ENCODE measurements around the gene RELN.

RELN gene

GRCh38 chr7:103613655-103614642, 375.5 kb downstream of the RELN start:
- DNase-seq: no peak

DNA sequence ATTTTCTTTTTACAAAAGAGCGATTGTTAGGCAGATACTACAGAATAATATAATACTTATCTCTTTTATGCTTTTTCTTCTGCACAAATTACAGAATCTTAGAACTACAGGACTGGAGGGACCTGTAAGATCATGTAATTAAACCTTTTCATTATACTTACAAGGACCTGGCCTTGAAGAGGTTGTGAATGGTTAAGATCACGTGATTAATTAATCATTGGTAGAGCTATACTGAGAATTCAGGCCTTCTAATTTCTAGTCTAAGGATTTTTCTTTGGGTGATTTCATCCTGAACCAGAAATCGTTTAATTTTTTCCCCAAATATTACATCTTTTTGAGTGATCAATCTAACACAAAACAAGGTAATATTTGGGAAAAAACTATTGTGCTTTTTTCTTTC, 379.7 kb downstream of the RELN start:
- no peak for DNase-seq

GRCh38 chr7:103605640-103606039, 383.8 kb downstream of the RELN start:
- DNase-seq: no peak

DNA sequence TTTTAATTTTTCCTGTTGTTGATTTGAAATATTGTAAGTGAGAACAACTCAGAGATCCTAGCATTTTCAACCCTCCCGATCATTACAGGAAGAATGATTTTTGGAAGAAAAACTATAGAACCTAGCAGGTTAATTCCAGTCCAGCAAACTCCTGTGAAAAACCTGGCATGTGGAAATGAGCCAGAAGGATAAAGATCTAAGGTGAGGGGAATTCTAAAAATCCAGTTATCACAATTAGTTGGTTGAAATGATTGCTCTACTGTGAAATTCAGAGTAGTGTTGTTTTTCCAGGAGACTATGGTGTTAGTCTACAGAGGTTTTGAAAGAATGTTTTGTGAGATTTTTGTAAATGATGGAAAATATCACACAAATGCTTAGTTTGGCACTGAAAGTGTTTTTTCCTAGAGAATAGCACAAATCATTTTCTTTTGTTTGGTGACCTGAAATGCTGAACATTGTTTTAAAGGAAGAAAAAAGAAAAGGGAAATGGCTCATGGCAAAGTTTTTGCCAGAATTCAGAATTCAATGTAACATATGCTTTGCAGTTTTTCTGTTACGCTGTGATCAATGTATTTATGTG, 391.0 kb downstream of the RELN start:
- DNase-seq: no peak

- DNase-seq: no peak
Measured at GRCh38 chr7:103597606-103598005, 391.9 kb downstream of the RELN start.

DNA sequence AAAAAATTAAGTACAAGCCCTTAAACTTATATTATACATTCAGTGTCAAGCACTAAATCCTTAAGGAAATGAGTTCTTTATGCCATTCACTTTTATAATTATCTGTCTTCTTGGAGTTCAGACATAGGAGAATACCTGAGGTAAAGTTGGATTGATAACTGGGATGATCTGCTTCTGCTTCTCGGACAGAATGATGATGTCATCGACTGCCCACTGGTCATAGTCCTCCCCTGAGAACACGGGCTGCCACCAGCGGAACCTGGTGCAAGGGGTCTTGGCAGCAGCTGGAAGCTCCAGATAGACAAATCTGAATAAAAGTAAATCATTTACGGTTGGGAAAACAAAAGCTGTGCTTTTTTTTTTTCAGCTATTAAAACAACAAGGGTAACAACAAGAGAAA, 395.3 kb downstream of the RELN start:
- no peak for DNase-seq

DNA sequence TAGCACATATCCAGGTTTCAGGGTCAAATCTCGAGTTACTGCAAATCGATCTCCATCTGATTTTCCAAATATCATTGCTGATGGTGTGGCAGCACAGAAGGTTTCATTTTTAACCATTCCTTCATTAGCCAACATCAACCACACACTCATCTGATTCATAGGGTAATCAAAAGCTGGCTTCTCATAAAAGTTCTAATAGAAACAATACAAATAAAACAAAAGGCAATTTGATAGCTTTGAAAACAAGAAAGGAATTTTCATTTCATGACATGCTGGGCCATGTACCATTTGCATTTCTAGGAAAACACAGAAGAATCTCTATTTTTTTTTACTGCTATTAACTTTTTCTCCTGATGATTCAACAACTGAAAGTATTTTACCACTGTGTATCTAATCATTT, 395.8 kb downstream of the RELN start:
- no peak for DNase-seq

- no peak for DNase-seq
Measured at GRCh38 chr7:103592844-103593243, 396.6 kb downstream of the RELN start.

GRCh38 chr7:103592187-103592586, 397.3 kb downstream of the RELN start:
- no peak for DNase-seq

DNA sequence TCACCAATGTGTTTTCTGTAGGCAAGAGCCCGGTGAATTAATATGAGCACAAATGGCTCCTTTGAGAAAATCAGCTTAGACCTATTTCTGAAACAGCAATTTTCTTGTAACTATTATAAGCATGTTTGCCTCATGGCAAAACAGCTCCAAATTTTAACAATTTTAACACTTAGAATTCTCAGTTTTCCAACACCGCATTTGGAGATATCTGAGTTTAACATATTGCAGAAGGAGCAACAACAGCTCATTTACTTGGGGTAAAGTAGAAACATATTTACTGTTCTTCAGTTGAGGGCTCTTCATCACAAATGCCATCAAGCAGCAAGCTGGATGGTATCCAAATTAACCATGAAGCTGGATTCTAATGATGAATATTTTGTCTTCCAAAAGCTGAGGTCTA, 409.4 kb downstream of the RELN start:
- DNase-seq: no peak

DNA sequence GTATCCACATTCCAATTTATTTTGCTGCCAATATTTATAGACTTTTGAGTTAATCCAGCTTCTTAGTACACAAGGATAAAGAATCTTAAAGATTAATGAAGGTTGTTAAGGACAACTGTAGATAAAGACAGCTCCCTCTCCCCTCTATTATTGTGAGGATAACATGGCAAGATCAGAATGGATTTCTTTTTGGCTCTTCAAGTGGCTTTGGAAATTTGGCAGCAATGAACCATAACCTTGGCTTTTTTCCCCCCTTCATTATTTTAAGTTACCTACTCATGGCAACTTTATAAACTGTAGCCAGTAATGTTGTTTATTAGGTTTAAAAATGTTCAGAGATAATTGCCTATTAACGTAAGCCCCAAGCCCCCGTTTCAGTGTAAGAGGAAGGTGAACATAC, 412.4 kb downstream of the RELN start:
- DNase-seq: no peak

DNA sequence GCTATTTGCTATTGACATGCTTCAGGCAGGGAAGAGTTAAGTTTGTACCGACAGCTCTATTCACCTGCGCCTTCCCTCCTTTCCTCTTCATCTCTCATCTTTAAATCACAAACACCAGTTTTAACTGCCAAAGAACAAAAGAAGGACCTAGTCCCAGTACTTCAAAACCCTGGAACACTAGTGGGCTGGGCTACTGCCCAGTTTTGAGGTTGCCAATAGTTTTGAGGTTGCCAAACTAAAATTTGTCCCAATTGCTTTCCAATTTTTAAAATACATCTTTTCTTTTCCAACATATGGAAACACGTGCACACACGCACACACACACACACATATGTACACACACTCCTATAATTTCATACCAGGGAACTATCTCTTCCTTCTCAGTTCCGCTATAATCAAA, 412.8 kb downstream of the RELN start:
- no peak for DNase-seq

GRCh38 chr7:103574576-103574975, 414.9 kb downstream of the RELN start:
- DNase-seq: no peak

- no peak for DNase-seq
Measured at GRCh38 chr7:103573479-103574058, 415.9 kb downstream of the RELN start.

DNA sequence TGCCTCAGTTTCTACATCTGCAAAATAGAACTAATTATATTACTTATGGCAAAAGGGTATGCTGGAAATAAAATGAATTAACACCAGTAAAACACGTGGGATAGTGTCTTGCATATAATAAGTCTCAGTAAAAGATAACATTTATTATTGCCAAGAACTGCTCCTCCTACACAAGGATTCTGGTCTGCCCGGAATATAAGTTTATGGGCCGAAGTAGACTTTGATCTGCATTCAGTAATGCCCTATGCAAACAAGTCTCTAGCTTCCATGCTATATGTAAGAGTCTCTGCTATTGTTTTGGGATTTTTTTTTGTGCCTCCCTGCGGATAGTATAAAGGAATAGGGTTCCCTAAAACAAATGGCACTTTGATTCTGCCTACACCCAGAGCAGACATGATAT, 417.9 kb downstream of the RELN start:
- DNase-seq: no peak

DNA sequence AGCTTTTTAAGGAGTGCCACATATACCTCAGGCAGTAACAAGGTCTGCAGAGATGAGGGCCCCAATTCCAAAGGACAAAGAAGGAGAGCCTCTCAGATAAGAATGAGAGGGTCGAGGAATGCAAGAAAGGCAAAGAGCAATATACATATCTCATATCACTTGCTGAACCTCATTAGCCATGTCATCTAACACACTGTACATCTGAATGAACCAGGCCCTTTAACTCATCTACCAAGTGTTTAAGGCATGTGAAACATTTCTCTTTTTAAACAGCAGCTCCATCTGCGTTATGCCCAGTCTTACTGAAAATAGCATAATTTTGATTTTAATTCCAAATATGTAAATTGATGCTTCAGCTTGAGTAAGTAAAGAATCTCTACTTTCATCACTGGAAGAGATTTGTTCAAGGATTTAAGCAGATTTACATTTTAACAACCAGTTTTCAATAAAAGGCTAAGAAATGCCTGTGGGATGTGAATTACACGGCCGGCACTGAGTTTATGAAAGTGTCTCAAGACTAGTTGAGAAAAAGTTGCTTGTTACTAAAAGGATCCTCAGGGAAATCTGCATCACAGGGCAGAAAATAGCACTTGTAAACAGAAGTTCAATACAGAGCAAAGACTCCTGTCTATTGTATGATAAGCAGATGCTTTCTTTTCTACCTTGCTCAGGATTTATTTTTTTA, 419.7 kb downstream of the RELN start:
- DNase-seq: no peak

DNA sequence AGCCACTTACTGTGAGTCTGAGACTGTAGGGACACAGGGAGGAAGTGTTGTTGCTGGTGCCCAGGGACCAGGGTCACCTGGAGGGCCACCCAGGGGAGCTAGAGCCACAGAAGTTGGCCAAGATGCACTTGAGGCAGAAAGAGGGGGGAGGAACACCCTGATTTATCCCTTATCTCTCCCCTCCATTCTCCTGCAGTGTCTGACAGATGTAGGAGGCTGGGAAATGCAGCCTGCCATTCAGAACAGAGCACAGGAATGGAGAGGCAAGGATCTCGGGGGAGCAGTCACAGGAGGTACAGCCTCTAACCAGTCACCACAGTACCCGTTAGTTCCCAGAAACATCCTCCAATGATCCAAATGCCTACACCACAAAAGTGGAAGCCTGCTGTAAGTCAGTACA, 425.0 kb downstream of the RELN start:
- no peak for DNase-seq

GRCh38 chr7:103560136-103560535, 429.3 kb downstream of the RELN start:
- DNase-seq: no peak

DNA sequence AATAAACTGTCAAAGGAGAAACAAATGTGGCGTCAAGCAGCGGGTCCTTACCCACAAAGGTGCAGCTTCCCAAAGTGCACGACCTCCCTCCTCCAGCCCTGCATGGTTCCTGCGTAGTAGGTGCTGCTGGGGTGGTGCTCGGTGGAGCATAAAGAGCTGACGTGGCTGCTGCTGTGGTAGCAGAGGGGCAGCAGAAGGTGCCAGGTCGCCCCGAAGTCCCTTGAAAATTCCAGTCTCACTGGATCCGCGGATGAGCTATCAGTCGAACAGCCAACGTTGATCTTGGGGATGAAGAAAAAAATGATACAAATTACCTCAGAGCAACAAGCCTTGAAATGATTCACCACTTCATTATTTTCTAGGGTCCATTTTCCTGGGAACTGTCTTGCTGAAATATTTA, 438.4 kb downstream of the RELN start:
- no peak for DNase-seq

DNA sequence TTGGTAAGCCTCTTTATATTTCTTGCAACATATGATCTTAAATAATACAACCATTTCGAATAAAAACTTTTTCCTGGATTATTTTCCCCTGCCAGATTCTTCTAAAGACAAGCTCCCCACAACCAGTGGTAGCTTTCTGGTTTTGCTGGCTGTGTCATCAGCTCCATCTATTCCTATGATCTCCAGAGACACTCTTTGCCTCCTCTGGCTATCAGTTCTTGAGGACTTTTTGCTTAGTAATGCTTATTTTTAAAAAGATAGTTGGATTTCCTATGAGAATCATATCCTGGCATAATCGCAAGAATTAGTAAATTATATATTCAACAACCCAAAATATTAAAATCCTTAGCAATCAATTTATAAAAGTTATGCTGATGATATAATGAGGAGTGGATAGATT, 439.7 kb downstream of the RELN start:
- DNase-seq: no peak

GRCh38 chr7:103547451-103548284, 441.8 kb downstream of the RELN start:
- no peak for DNase-seq

DNA sequence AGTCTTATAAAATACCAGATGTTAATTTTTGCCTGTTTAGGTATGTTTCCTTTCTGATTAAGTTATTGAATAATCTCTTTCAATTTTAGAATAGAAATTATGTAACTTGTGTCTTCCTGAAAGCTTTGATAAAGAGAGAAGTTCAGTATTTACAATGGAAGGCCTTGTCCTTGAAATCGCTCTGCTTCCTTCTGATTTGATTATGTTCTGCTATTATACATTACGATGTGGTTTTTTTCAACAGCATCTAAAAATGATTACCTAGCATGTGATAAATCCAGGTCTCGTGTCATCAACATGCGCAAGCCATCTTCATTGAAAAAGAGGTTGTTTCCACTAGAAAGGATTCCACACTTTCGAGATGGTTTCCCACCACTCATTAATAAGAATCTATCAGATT, 447.0 kb downstream of the RELN start:
- DNase-seq: no peak

DNA sequence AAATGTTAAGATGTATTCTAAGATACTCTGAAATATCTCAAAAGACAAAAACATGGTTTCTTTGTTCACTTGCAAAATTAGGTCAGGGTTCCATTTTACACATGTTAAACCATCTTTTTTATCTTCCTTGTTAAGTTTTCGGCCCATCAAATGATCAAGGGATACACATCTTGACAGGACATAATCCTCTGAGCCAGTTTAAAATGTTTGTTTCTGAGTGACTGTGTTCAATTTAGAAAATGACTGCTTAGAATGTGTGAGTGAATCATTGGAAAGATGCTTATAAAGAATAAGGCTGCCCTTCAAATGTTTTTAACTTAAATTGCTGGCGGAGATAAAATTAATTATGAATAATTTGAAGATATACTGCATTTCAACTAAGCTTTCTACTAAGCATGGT, 447.5 kb downstream of the RELN start:
- DNase-seq: no peak
